ENCODE measurements around the gene FBXL2.
A peak's percentile ranks its signal among the peaks of the same experiment; 100 is the strongest.

FBXL2 gene

GRCh38 chr3:33269385-33269784 is 7.9 kb upstream of the FBXL2 start:
- Histone ChIP-seq H3K4me3 (ENCODE audit: low read length) (no peak overlapping the region), H3K36me3 (ENCODE audit: insufficient read depth, low read length) (no peaks in the 10 kb centered on the region), H3K4me1 (ENCODE audit: insufficient read depth, low read length) (no peaks in the 10 kb centered on the region), H3K27me3 (ENCODE audit: insufficient read depth, low read length) (no peaks in the 10 kb centered on the region), H2AFZ (ENCODE audit: low read depth, low read length) (no peak overlapping the region), H3K9me3 (ENCODE audit: low read length) (no peaks in the 10 kb centered on the region)

DNA sequence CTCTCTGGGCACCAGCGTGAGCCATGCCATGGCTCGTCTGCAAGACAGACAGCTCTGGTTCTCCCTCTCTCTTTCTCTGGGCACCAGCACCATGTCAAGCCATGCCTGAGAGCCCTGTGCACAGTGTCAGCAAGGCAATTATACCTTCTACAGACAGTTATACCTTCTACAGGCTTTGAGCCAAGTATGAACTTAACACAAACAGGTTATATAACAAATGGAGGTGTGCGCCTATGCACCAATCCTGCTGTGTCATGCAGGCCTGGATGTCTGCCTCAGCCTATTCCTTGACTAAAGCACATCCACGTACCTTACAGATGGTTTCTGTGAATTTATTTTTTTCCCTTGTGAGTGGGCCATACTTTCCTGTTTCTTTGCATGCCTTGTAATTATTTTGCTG is 5.9 kb upstream of the FBXL2 start:
- H3K4me3 ChIP-seq (ENCODE audit: low read length) = no peak overlapping the region
- no peak overlapping the region for H2AFZ ChIP-seq (ENCODE audit: low read depth, low read length)
- H3K27me3 ChIP-seq (ENCODE audit: insufficient read depth, low read length) = no peaks in the 10 kb centered on the region
- no peaks in the 10 kb centered on the region for H3K9me3 ChIP-seq (ENCODE audit: low read length)
- H3K36me3 ChIP-seq (ENCODE audit: insufficient read depth, low read length) = no peaks in the 10 kb centered on the region
- no peaks in the 10 kb centered on the region for H3K4me1 ChIP-seq (ENCODE audit: insufficient read depth, low read length)

DNA sequence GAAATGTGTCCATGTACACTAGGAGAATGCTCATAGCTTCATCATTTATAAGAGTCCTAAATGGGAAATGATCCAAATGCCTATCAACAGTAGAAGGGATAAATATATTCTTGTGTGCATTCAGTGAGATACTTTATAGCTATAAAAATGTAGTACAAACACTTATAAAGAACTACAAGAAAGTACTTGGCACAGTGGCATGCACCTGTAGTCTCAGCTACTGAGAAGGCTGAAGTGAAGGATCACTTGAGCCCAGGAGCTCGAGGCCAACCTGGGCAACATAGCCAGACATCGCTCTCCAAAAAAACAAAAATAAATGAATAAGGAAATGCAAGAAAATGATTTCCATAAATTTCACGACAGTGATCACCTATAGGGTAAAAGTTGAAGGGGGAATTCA is 3.6 kb upstream of the FBXL2 start:
- Histone ChIP-seq H3K4me3 (ENCODE audit: low read length) (no peak overlapping the region), H3K36me3 (ENCODE audit: insufficient read depth, low read length) (no peaks in the 10 kb centered on the region), H3K9me3 (ENCODE audit: low read length) (no peaks in the 10 kb centered on the region), H3K27me3 (ENCODE audit: insufficient read depth, low read length) (no peaks in the 10 kb centered on the region), H3K4me1 (ENCODE audit: insufficient read depth, low read length) (peaks cover 8% of the 10 kb centered on the region), H2AFZ (ENCODE audit: low read depth, low read length) (no peak overlapping the region)

- H3K9me3 ChIP-seq (ENCODE audit: low read length) = no peaks in the 10 kb centered on the region
- H3K36me3 ChIP-seq (ENCODE audit: insufficient read depth, low read length) = no peaks in the 10 kb centered on the region
- H3K4me1 ChIP-seq (ENCODE audit: insufficient read depth, low read length) = peaks cover 8% of the 10 kb centered on the region
- H3K27me3 ChIP-seq (ENCODE audit: insufficient read depth, low read length) = no peaks in the 10 kb centered on the region
- peak overlapping the region; percentile 61 for H3K4me3 ChIP-seq (ENCODE audit: low read length)
- peak overlapping the region; percentile 71 for H2AFZ ChIP-seq (ENCODE audit: low read depth, low read length)
These were observed 921 bp downstream of the FBXL2 start for GRCh38 chr3:33278163-33278562.

DNA sequence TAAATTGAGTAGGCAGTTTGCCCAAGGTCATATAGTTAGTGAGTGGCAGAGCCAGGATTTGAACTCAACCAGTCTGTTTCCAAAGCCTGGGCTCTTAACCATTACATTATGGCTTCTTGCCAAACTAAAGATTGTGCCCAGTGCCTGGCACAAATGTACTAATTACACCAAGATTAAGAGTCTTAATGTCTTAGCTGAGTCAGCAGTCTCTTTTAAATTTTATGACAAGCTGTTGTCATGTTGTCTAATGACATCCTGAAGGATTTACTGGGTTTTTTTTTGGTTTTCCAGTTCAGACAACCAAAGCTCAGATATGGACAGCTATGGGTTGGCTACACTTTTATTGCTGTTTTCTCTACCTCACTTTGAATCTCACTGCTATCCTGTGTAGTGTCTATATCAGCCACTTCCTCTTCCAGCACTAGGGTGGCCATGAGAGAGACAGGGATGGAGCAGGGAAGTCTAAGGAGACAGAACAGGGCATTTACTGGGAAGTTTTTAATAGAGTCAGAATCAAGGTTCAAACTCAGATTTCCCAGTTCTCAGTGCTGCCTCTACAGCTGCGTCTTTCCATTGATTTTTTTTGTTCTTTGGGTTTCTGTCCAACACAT is 10.5 kb downstream of the FBXL2 start:
- Histone ChIP-seq H3K4me1 (ENCODE audit: insufficient read depth, low read length) (no peaks in the 10 kb centered on the region), H3K4me3 (ENCODE audit: low read length) (no peak overlapping the region), H3K9me3 (ENCODE audit: low read length) (peaks cover 16% of the 10 kb centered on the region), H3K36me3 (ENCODE audit: insufficient read depth, low read length) (no peaks in the 10 kb centered on the region), H2AFZ (ENCODE audit: low read depth, low read length) (no peak overlapping the region), H3K27me3 (ENCODE audit: insufficient read depth, low read length) (no peaks in the 10 kb centered on the region)

DNA sequence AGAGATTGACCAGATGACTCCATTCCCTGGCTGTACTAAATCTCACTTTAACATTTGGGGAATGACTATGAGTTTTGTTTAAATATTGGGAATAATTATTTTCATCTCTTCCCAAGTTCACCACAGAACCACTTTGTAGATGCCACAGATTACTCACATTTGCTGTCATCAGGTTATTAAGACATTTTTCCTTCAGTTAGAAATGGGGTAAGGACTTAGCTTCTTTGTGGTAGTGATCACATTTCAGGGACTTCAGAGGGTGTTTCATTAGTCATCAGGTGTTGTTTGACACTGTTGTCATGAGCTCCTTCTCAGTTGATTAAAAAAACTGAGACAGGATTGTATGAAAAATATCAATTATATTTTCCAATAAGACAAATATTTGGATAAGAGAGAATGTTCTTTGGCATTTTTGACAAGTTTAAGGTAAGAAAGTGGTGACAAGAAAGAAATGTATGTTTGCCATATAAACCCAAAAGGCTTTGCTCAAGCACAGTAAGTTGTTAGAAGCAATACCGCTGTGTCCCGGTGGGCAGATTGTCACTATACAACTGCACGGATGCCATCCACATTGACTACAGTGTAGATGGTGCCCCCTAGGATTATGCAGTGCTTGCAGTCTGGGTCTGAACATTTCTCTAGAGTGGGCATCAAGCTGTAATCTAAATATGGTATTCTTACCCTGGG is 22.3 kb downstream of the FBXL2 start:
- H3K36me3 ChIP-seq (ENCODE audit: insufficient read depth, low read length) = peaks cover 2% of the 10 kb centered on the region
- no peak overlapping the region for H2AFZ ChIP-seq (ENCODE audit: low read depth, low read length)
- H3K27me3 ChIP-seq (ENCODE audit: insufficient read depth, low read length) = no peaks in the 10 kb centered on the region
- H3K4me3 ChIP-seq (ENCODE audit: low read length) = no peak overlapping the region
- no peaks in the 10 kb centered on the region for H3K9me3 ChIP-seq (ENCODE audit: low read length)
- no peaks in the 10 kb centered on the region for H3K4me1 ChIP-seq (ENCODE audit: insufficient read depth, low read length)

DNA sequence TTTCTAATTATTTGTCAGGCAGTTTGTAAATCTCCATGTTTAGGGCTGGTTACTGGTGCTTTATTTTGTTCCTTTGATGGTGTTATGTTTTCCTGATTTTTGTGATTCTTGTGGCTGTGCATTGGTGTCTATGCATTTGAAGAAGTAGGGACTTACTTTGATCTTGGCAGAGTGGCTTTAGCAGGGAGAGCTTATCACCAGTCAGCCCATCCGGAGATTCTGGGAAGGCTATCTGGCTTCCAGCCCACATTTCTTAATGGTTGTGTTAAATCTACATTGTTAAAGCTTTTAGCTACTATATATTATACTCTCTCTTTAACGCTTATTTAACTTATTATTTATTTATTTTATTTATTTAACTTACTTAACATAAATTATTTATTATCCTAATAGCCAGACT is 35.1 kb downstream of the FBXL2 start:
- Histone ChIP-seq H3K4me3 (ENCODE audit: low read length) (no peak overlapping the region), H3K4me1 (ENCODE audit: insufficient read depth, low read length) (no peaks in the 10 kb centered on the region), H2AFZ (ENCODE audit: low read depth, low read length) (no peak overlapping the region), H3K9me3 (ENCODE audit: low read length) (peaks cover 3% of the 10 kb centered on the region), H3K36me3 (ENCODE audit: insufficient read depth, low read length) (no peaks in the 10 kb centered on the region), H3K27me3 (ENCODE audit: insufficient read depth, low read length) (no peaks in the 10 kb centered on the region)

DNA sequence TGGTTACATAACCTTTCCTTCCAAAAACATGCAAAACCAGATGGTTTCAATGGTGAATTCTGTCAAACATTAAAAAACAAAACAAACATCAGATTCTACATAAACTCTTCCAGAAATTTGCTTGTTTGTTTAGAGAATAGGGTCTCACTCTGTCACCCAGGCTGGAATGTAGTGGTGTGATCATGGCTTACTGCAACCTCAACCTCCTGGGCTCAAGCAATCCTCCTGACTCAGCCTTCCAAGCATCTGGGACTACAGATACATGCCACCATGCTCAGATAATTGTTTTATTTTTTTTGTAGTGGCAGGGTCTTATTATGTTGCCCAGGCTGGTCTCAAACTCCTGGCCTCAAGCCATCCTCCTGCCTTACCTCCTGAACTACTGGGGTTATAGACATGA is 36.1 kb downstream of the FBXL2 start:
- Histone ChIP-seq H3K27me3 (ENCODE audit: insufficient read depth, low read length) (no peaks in the 10 kb centered on the region), H3K4me1 (ENCODE audit: insufficient read depth, low read length) (no peaks in the 10 kb centered on the region), H3K36me3 (ENCODE audit: insufficient read depth, low read length) (no peaks in the 10 kb centered on the region), H3K4me3 (ENCODE audit: low read length) (no peak overlapping the region), H2AFZ (ENCODE audit: low read depth, low read length) (no peak overlapping the region), H3K9me3 (ENCODE audit: low read length) (peaks cover 3% of the 10 kb centered on the region)

DNA sequence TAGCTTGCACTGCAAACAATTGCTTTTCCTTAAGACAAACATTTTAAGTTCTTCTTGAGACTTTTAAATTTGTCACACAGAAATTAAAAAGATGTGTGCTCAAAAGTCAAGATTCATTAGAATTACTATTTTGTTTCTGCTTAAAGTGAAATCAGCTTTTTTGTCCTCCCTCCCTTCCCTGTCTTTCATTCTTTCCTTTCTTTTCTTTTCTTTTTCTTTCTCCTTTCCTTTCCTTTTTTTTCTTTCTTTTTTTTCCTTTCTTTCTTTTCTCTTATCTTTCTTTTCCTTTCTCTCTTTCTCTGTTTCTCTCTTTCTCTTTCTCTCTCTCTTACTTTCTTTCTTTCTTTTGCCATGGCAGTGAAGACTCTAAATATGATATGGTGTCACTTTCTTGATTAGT is 37.8 kb downstream of the FBXL2 start:
- no peaks in the 10 kb centered on the region for H3K36me3 ChIP-seq (ENCODE audit: insufficient read depth, low read length)
- peaks cover 3% of the 10 kb centered on the region for H3K9me3 ChIP-seq (ENCODE audit: low read length)
- no peak overlapping the region for H3K4me3 ChIP-seq (ENCODE audit: low read length)
- no peaks in the 10 kb centered on the region for H3K27me3 ChIP-seq (ENCODE audit: insufficient read depth, low read length)
- H2AFZ ChIP-seq (ENCODE audit: low read depth, low read length) = no peak overlapping the region
- H3K4me1 ChIP-seq (ENCODE audit: insufficient read depth, low read length) = no peaks in the 10 kb centered on the region

DNA sequence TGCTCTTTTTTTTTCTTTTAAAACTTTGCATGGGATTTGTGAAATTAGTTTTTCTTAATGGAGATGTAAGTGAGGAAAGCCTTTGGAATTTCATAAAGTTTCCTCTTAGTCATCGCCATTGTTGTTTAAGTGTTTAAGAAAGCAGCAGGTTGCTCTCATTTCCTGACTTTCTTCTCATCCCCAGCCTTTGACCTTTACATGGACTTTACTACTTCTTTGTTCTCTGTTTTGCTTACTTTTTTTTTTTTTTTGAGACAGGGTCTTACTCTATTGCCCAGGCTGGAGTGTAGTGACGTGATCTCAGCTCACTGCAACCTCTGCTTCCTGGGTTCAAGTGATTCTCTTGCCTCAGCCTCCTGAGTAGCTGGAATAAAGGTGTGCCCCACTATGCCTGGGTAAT is 38.6 kb downstream of the FBXL2 start:
- Histone ChIP-seq H3K36me3 (ENCODE audit: insufficient read depth, low read length) (no peaks in the 10 kb centered on the region), H3K27me3 (ENCODE audit: insufficient read depth, low read length) (no peaks in the 10 kb centered on the region), H2AFZ (ENCODE audit: low read depth, low read length) (no peak overlapping the region), H3K4me1 (ENCODE audit: insufficient read depth, low read length) (no peaks in the 10 kb centered on the region), H3K4me3 (ENCODE audit: low read length) (no peak overlapping the region), H3K9me3 (ENCODE audit: low read length) (peaks cover 3% of the 10 kb centered on the region)

DNA sequence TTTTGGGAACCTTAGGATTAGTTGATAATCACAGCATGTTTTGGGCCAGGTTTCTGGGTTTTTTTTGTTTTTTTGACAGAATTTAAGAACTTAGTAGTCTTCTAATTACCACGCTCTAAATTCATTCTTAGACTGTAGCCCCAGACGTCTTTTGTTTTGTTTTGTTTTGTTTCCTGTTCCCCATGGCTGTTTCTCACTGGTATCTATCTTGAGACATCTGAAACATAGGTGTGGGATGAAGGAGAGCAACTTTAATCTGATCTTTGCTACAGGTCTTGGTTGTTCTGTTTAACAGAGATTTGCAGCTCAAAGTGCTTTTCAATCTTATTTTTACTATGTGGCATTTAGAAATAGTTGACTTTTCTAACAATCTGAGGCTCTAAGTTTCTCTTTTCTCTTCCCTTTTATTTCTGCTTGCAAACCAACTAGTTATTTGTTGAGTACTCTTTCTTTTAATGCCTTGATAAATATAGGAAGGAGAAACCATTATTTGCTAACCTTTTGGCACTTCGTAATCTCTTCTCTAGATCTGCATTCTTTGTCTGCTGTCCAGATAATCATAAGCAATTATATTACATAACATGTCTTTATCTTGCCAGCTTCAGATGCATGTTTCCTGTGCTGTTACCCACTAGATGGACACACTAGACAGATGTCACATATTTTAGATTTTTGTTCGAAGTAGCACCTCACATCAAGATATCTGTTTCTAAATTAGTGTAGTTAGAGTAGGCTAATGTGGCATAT is 40.9 kb downstream of the FBXL2 start:
- H3K4me1 ChIP-seq (ENCODE audit: insufficient read depth, low read length) = no peaks in the 10 kb centered on the region
- no peaks in the 10 kb centered on the region for H3K27me3 ChIP-seq (ENCODE audit: insufficient read depth, low read length)
- no peak overlapping the region for H3K4me3 ChIP-seq (ENCODE audit: low read length)
- no peaks in the 10 kb centered on the region for H3K9me3 ChIP-seq (ENCODE audit: low read length)
- H2AFZ ChIP-seq (ENCODE audit: low read depth, low read length) = no peak overlapping the region
- no peaks in the 10 kb centered on the region for H3K36me3 ChIP-seq (ENCODE audit: insufficient read depth, low read length)

DNA sequence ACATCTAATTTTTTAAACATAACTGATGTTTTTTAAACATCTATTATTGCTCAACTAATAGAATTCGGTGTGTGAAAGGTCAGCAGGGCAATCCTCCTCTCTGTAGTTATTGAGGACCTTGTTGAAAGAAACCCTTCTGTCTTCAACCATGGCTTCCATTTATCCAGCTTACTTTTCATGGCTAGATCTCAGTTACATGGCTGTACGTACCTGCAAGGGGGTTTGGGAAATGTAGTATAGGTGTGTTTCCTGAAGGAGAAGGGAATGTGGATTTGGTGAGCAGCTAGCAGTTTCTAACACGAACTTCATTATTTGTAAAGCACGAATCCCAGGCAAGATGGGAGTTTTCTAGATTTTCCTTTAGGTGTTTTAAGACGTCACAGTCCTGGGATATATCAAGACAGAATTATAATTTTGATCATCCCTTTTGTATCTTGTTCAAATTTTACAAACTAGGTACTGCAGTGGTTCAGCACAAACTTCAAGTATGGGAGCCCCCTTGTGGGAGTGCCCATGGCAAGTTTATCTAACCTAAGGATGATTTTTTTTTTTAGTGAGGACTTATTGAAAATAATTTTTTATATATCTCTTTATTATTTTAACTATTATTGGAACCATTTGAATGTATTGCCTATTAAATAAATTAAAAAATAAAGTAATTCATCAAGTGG is 41.6 kb downstream of the FBXL2 start:
- no peaks in the 10 kb centered on the region for H3K4me1 ChIP-seq (ENCODE audit: insufficient read depth, low read length)
- no peaks in the 10 kb centered on the region for H3K36me3 ChIP-seq (ENCODE audit: insufficient read depth, low read length)
- H3K4me3 ChIP-seq (ENCODE audit: low read length) = no peak overlapping the region
- H3K27me3 ChIP-seq (ENCODE audit: insufficient read depth, low read length) = no peaks in the 10 kb centered on the region
- no peaks in the 10 kb centered on the region for H3K9me3 ChIP-seq (ENCODE audit: low read length)
- H2AFZ ChIP-seq (ENCODE audit: low read depth, low read length) = no peak overlapping the region

GRCh38 chr3:33322412-33322811 is 45.2 kb downstream of the FBXL2 start:
- H3K4me3 ChIP-seq (ENCODE audit: low read length) = no peak overlapping the region
- no peaks in the 10 kb centered on the region for H3K36me3 ChIP-seq (ENCODE audit: insufficient read depth, low read length)
- no peaks in the 10 kb centered on the region for H3K27me3 ChIP-seq (ENCODE audit: insufficient read depth, low read length)
- H2AFZ ChIP-seq (ENCODE audit: low read depth, low read length) = no peak overlapping the region
- no peaks in the 10 kb centered on the region for H3K9me3 ChIP-seq (ENCODE audit: low read length)
- H3K4me1 ChIP-seq (ENCODE audit: insufficient read depth, low read length) = no peaks in the 10 kb centered on the region
